K562 (cell line): Measurements from ENCODE around the gene SEC24C. TPM values are rescaled to one million over a fixed set of nuclear protein-coding genes. Genes with fewer than 3 reads are reported as not detected.

ENCODE experiments used
- DLX4 ChIP-seq: fragments of 250-450 bp; sonication (Bioruptor Pico); IDR thresholded peaks from 2 replicates; pipeline ENCODE4 v1.6.1; 2021; ENCODE audit warnings: mild to moderate bottlenecking
- ERF ChIP-seq: fragments of 450-650 bp; formaldehyde crosslinking; IDR thresholded peaks from 2 replicates; pipeline ENCODE4 v1.4.0; 2020; ENCODE audit warnings: mild to moderate bottlenecking, mixed read lengths
- ETV5 ChIP-seq: sonication (generic); formaldehyde crosslinking; IDR thresholded peaks from 2 replicates; pipeline ENCODE4 v1.4.0; 2020; ENCODE audit warnings: low read depth, mild to moderate bottlenecking, missing genetic modification reagents
- GTF2B ChIP-seq: IDR thresholded peaks from 2 replicates; pipeline ENCODE4 v1.6.1; 2011; ENCODE audit not compliant: insufficient read length; ENCODE audit errors: extremely low read depth
- JUN ChIP-seq, 2 experiments: sonication (generic) in 1 of 2; formaldehyde crosslinking in 1 of 2; IDR thresholded peaks; 2 replicates each; pipeline versions ENCODE4 v1.6.1 to v1.8.0; 2012 to 2022; ENCODE audit warnings: borderline replicate concordance in 2 of 2, mild to moderate bottlenecking in 2 of 2, improper control_type of control experiment in 1 of 2, low read depth in 1 of 2, low read length in 1 of 2, missing genetic modification reagents in 1 of 2
- MCM7 ChIP-seq, 2 experiments: fragments of 450-650 bp; IDR thresholded peaks; 2 replicates each; pipeline ENCODE4 v1.6.1; 2016 to 2018
- MEF2D ChIP-seq: conservative IDR thresholded peaks from 2 replicates; pipeline ENCODE4 v1.6.1; 2016; ENCODE audit warnings: low read depth, missing genetic modification characterization, missing compliant biosample characterization
- MTA1 ChIP-seq: fragments of 450-650 bp; IDR thresholded peaks from 2 replicates; pipeline ENCODE4 v1.6.1; 2017; ENCODE audit warnings: borderline replicate concordance
- MXI1 ChIP-seq: IDR thresholded peaks from 2 replicates; pipeline ENCODE4 v1.6.1; 2011; ENCODE audit warnings: low read depth, mild to moderate bottlenecking, improper control_type of control experiment, low read length
- NCOA6 ChIP-seq: fragments of 450-650 bp; IDR thresholded peaks from 2 replicates; pipeline ENCODE4 v1.6.1; 2017; ENCODE audit warnings: mild to moderate bottlenecking
- NFE2L1 ChIP-seq: fragments of 450-650 bp; IDR thresholded peaks from 2 replicates; pipeline ENCODE4 v1.6.1; 2016; ENCODE audit warnings: missing genetic modification characterization, low read depth, mild to moderate bottlenecking, missing compliant biosample characterization, moderate library complexity, borderline replicate concordance
- PHTF2 ChIP-seq: fragments of 250-450 bp; sonication (Bioruptor Pico); IDR thresholded peaks from 2 replicates; pipeline ENCODE4 v1.5.0; 2021; ENCODE audit warnings: mild to moderate bottlenecking
- PKNOX1 ChIP-seq: fragments of 450-650 bp; IDR thresholded peaks from 2 replicates; pipeline ENCODE4 v1.6.1; 2016
- SAFB2 ChIP-seq: fragments of 200-400 bp; formaldehyde crosslinking; IDR thresholded peaks from 2 replicates; pipeline ENCODE4 v1.6.1; 2018; ENCODE audit warnings: borderline replicate concordance, low read length, low read depth, moderate library complexity; ENCODE audit not compliant: severe bottlenecking
- SNAPC5 ChIP-seq: fragments of 250-450 bp; sonication (Bioruptor Pico); IDR thresholded peaks from 2 replicates; pipeline ENCODE4 v1.8.0; 2021; ENCODE audit warnings: moderate library complexity, mild to moderate bottlenecking, inconsistent platforms
- TEAD4 ChIP-seq, 2 experiments: sonication (generic) in 1 of 2; formaldehyde crosslinking in 1 of 2; IDR thresholded peaks; 2 replicates each; pipeline versions ENCODE4 v1.6.1 to v1.8.0; 2012 to 2022; ENCODE audit warnings: borderline replicate concordance in 1 of 2, inconsistent platforms in 1 of 2, low read length in 1 of 2, mild to moderate bottlenecking in 1 of 2, missing genetic modification reagents in 1 of 2
- VEZF1 ChIP-seq: fragments of 200-800 bp; sonication (Bioruptor generic); IDR thresholded peaks from 2 replicates; pipeline ENCODE4 v1.6.1; 2017; ENCODE audit warnings: missing genetic modification characterization, missing compliant biosample characterization
- ZBTB43 ChIP-seq: sonication (generic); formaldehyde crosslinking; IDR thresholded peaks from 2 replicates; pipeline ENCODE4 v1.8.0; 2023; ENCODE audit warnings: mild to moderate bottlenecking, missing genetic modification reagents
- ZFP30 ChIP-seq: fragments of 250-450 bp; sonication (Bioruptor Pico); IDR thresholded peaks from 2 replicates; pipeline ENCODE4 v1.8.0; 2022; ENCODE audit warnings: moderate library complexity, mild to moderate bottlenecking, inconsistent platforms, borderline replicate concordance
- ZNF197 ChIP-seq: fragments of 200-800 bp; sonication (Bioruptor generic); IDR thresholded peaks from 2 replicates; pipeline ENCODE4 v1.6.1; 2016; ENCODE audit warnings: low read depth, missing genetic modification characterization, missing compliant biosample characterization
- ZNF57 ChIP-seq: fragments of 450-650 bp; formaldehyde crosslinking; IDR thresholded peaks from 2 replicates; pipeline ENCODE4 v1.4.0; 2020; ENCODE audit warnings: mild to moderate bottlenecking, moderate library complexity
- ZNF584 ChIP-seq: fragments of 200-800 bp; sonication (Bioruptor generic); IDR thresholded peaks from 2 replicates; pipeline ENCODE4 v1.6.1; 2016; ENCODE audit warnings: low read depth, mild to moderate bottlenecking, missing genetic modification characterization, missing compliant biosample characterization
- polyA plus RNA-seq, 8 experiments: library from polyadenylated mRNA; depleted of rRNA in 4 of 8; stranded (reverse) in 5 of 8; unstranded in 3 of 8; fragments of >200 nt; fragmentation: Nextera tagmentation in 2 of 8; fragmentation: Illumina TruSeq in 1 of 8; extraction: Ambion mirVana in 2 of 8; extraction: Trizol in 1 of 8; gene quantifications; 2 replicates each; pipeline versions ENCODE4 v1.2.1 to v1.2.3, GENCODE V29; 2011 to 2014; ENCODE audit warnings: inconsistent platforms in 1 of 8, missing spikeins in 1 of 8
- total RNA-seq, 7 experiments: library from RNA; depleted of rRNA in 6 of 7; stranded (reverse); fragments of >200 nt in 6 of 7; fragmentation: Illumina TruSeq in 2 of 7; extraction: Trizol in 2 of 7; gene quantifications; 2 replicates each; pipeline versions ENCODE4 v1.2.1 to v1.2.3, GENCODE V29; 2011 to 2021; ENCODE audit warnings: low replicate concordance in 1 of 7

Gene SEC24C
- total and polyA plus RNA-seq, 9 of the 15 experiments (the other 6 are each of a cell fraction or from before 2014, with no cell fraction given): 19.0 to 115 (median 70.5) TPM

GRCh38 chr10:73730153-73730906 lies 13.8 kb upstream of the SEC24C start (continued):
- TF ChIP-seq GTF2B (no peak), SAFB2 (no peak), MEF2D (tag) (peak; percentile 55; the same call in 1 of the 2 replicates), ZNF57 (no peak), JUN (IDR thresholded peaks at IDR 0.05; ENCODE audit: borderline replicate concordance, low read depth, low read length) (no peak), JUN (CRISPR knock-in tag; IDR thresholded peaks at IDR 0.05; ENCODE audit: borderline replicate concordance) (no peak), MTA1 (peak; percentile 95), DLX4 (CRISPR knock-in tag) (no peak), PKNOX1 (peak; percentile 90), ZNF584 (no peak), TEAD4 (IDR thresholded peaks at IDR 0.05; ENCODE audit: low read length) (no peak), TEAD4 (CRISPR knock-in tag; IDR thresholded peaks at IDR 0.05; ENCODE audit: borderline replicate concordance) (no peak), PHTF2 (CRISPR knock-in tag) (no peak), NCOA6 (0 out of 2 replicates have a peak, but pooled peaks have one; percentile 47), VEZF1 (peak; percentile 74), MCM7 (IDR thresholded peaks at IDR 0.05) (no peak), MXI1 (no peak), SNAPC5 (no peak), NFE2L1 (tag) (no peak), ZFP30 (no peak), ZBTB43 (CRISPR knock-in tag) (no peak), ZNF197 (CRISPR knock-in tag) (no peak), ETV5 (CRISPR knock-in tag) (no peak; the same call in 1 of the 2 replicates), ERF (CRISPR knock-in tag) (no peak)
